PC-9 (cell line): ENCODE results near the gene RASL12. TPM values are rescaled to one million over a fixed set of nuclear protein-coding genes. Genes with fewer than 3 reads are reported as not detected.

Source experiments
- Bru-seq: library from RNA; stranded (reverse); fragments of 400-500 nt; gene quantifications from one replicate; lab custom pipeline; 2021; lab: Mats Ljungman, UMichigan
- BruChase-seq, 2 experiments: library from RNA; stranded (reverse); fragments of 400-500 nt; gene quantifications; one replicate each; lab custom pipeline; 2021; lab: Mats Ljungman, UMichigan
- BruUV-seq: library from RNA; stranded (reverse); fragments of 400-500 nt; replicated peaks from 2 replicates; lab custom pipeline; 2021; lab: Mats Ljungman, UMichigan
- CTCF ChIA-PET: fragments of 300-600 bp; sonication (Branson Sonifier 250); formaldehyde crosslinking; loops from one replicate; lab custom pipeline; 2022; ENCODE audit warnings: antibody characterized with exemption; lab: Charles Lee
- POLR2A ChIA-PET: fragments of 300-600 bp; sonication (Branson Sonifier 250); formaldehyde crosslinking; loops from one replicate; lab custom pipeline; 2022; ENCODE audit warnings: antibody characterized with exemption; ENCODE audit not compliant: unreplicated experiment; lab: Charles Lee
- DNase-seq, 2 experiments: peaks; one replicate each; pipeline versions ENCODE4 v3.0.0 to v3.0.0-alpha.2; 2015 to 2022; ENCODE audit warnings: mixed read lengths in 1 of 2
- H2AFZ ChIP-seq: fragments of 200-600 bp; sonication (generic); 2 replicates; pipeline ENCODE4 v1.8.1; 2017; ENCODE audit warnings: antibody characterized with exemption
- H3F3A ChIP-seq: fragments of 200-600 bp; sonication (generic); 2 replicates; pipeline ENCODE4 v1.8.1; 2017; ENCODE audit warnings: antibody characterized with exemption, mild to moderate bottlenecking, low read depth; ENCODE audit not compliant: insufficient read depth
- H3K27ac ChIP-seq: fragments of 200-600 bp; sonication (generic); 2 replicates; pipeline ENCODE4 v1.6.1; 2016; ENCODE audit warnings: mixed run types
- H3K27me3 ChIP-seq: fragments of 200-600 bp; sonication (generic); 2 replicates; pipeline ENCODE4 v1.6.1; 2016; ENCODE audit warnings: low read depth, mixed run types; ENCODE audit not compliant: insufficient read depth
- H3K36me3 ChIP-seq: fragments of 200-600 bp; sonication (generic); 2 replicates; pipeline ENCODE4 v1.6.1; 2016; ENCODE audit warnings: low read depth, mixed run types
- H3K4me1 ChIP-seq: fragments of 200-600 bp; sonication (generic); replicated peaks from 2 replicates; pipeline ENCODE4 v1.6.1; 2016; ENCODE audit warnings: mixed run types; ENCODE audit not compliant: insufficient read depth
- H3K4me2 ChIP-seq: fragments of 200-600 bp; sonication (generic); 2 replicates; pipeline ENCODE4 v1.6.1; 2017; ENCODE audit warnings: mixed run types
- H3K4me3 ChIP-seq: fragments of 200-600 bp; sonication (generic); 2 replicates; pipeline ENCODE4 v1.6.1; 2016; ENCODE audit warnings: mixed run types
- H3K79me2 ChIP-seq: fragments of 200-600 bp; sonication (generic); 2 replicates; pipeline ENCODE4 v1.6.1; 2017; ENCODE audit warnings: low read depth, mixed run types
- H3K9me2 ChIP-seq: fragments of 200-600 bp; sonication (generic); 2 replicates; pipeline ENCODE4 v1.8.1; 2017; ENCODE audit warnings: mild to moderate bottlenecking; ENCODE audit not compliant: insufficient read depth
- H3K9me3 ChIP-seq: fragments of 200-600 bp; sonication (generic); 2 replicates; pipeline ENCODE4 v1.8.1; 2016; ENCODE audit warnings: low read depth; ENCODE audit not compliant: insufficient read depth
- H4K20me1 ChIP-seq: fragments of 200-600 bp; sonication (generic); 2 replicates; pipeline ENCODE4 v1.8.1; 2017; ENCODE audit not compliant: insufficient read depth
- CTCF ChIP-seq: fragments of 200-600 bp; sonication (generic); conservative IDR thresholded peaks from 2 replicates; pipeline ENCODE4 v1.6.1; 2017; ENCODE audit warnings: mixed run types, antibody characterized with exemption, mild to moderate bottlenecking, moderate library complexity
- EZH2 ChIP-seq: fragments of 200-600 bp; sonication (generic); IDR thresholded peaks from 2 replicates; pipeline ENCODE4 v1.8.0; 2017; ENCODE audit warnings: antibody characterized with exemption, low read depth
- intact Hi-C: fragments of 100-400 bp; cut with micrococcal nuclease; formaldehyde crosslinking; loops from one replicate; pipeline ENCODE4 v1.10.0; 2022; ENCODE audit not compliant: unreplicated experiment
- long read RNA-seq: library from polyadenylated mRNA; stranded (forward); transcript quantifications from one replicate; pipeline ENCODE4 v2.0.0, GENCODE V29; 2022
- total RNA-seq: library from RNA; stranded (reverse); gene quantifications from 2 replicates; pipeline ENCODE4 v1.2.3, GENCODE V29; 2021

Gene RASL12
- total RNA-seq: not detected in 2 replicates
- percentile 6 among the genes with signal in this experiment for Bru-seq, nascent RNA
- percentile 7 among the genes with signal in this experiment for BruChase-seq, experiment 1, labeled RNA remaining after a 2-hour chase
- BruChase-seq, experiment 2, labeled RNA remaining after a 6-hour chase: percentile 8 among the genes with signal in this experiment
- long read RNA-seq: 0 reads

- Histone ChIP-seq H3K4me2 (no peak within 1 kb of the TSS), H3K27me3 (no peaks in the 10 kb centered on the region; the same call in 1 of the 2 replicates), H3K36me3 (no peaks in the 10 kb centered on the region), H3K79me2 (no peaks in the 10 kb centered on the region), H4K20me1 (no peaks in the 10 kb centered on the region), H3K27ac (no peak within 1 kb of the TSS), H3K4me3 (no peak within 1 kb of the TSS), H3F3A (no peaks in the 10 kb centered on the region), H3K4me1 (no peaks in the 10 kb centered on the region), H3K9me2 (no peaks in the 10 kb centered on the region), H3K9me3 (no peaks in the 10 kb centered on the region), H2AFZ (no peak within 1 kb of the TSS)
- CTCF ChIA-PET: interaction anchor here (0.6 kb wide), 1 partner anchor 12 kb away, joined by 3 read pairs; no protein-coding TSS in a partner anchor
- no peak for DNase-seq
- BruUV-seq: no TSS peak
- POLR2A ChIA-PET: interaction anchor here (0.6 kb wide), 1 partner anchor 20 kb away, joined by 7 read pairs; no protein-coding TSS in a partner anchor
- intact Hi-C loops: no loop called here
- TF ChIP-seq EZH2 (no peak), CTCF (no peak)
Observed at GRCh38 chr15:65067645-65068402, at the start of gene RASL12. Gene RASL12 (minus strand): TSS chr15:65067991. CDS start chr15:65067835, 156 bp downstream.

GRCh38 chr15:65115542-65115941 lies 47.8 kb upstream of the RASL12 start:
- no TSS peak for BruUV-seq
- Histone ChIP-seq H4K20me1 (no peaks in the 10 kb centered on the region), H3K36me3 (no peaks in the 10 kb centered on the region; the same call in 1 of the 2 replicates), H3K4me1 (no peaks in the 10 kb centered on the region), H3F3A (no peaks in the 10 kb centered on the region), H2AFZ (no peak overlapping the region), H3K27me3 (no peaks in the 10 kb centered on the region), H3K9me2 (no peaks in the 10 kb centered on the region), H3K79me2 (no peaks in the 10 kb centered on the region), H3K4me2 (no peak overlapping the region), H3K4me3 (no peak overlapping the region), H3K9me3 (no peaks in the 10 kb centered on the region), H3K27ac (no peak overlapping the region)
- ChIA-PET CTCF (no interaction called here), POLR2A (interaction anchor here (0.5 kb wide), 1 partner anchor 8 kb away, joined by 12 read pairs; no protein-coding TSS in a partner anchor)
- intact Hi-C loops: no loop called here
- TF ChIP-seq CTCF: no peak
- TF ChIP-seq EZH2: no peak
- no peak for DNase-seq

- H3K4me3 ChIP-seq: no peak within 1 kb of the TSS
- no peaks in the 10 kb centered on the region for H3K79me2 ChIP-seq
- no peaks in the 10 kb centered on the region for H3K9me2 ChIP-seq
- no peaks in the 10 kb centered on the region for H3K27me3 ChIP-seq
- no peaks in the 10 kb centered on the region for H3F3A ChIP-seq
- H2AFZ ChIP-seq: no peak within 1 kb of the TSS
- TF ChIP-seq EZH2 (no peak), CTCF (no peak)
- H3K9me3 ChIP-seq: no peaks in the 10 kb centered on the region
- H3K4me2 ChIP-seq: no peak within 1 kb of the TSS
- DNase-seq: no peak
- H3K27ac ChIP-seq: no peak within 1 kb of the TSS
- no peaks in the 10 kb centered on the region for H3K4me1 ChIP-seq
- ChIA-PET CTCF (no interaction called here), POLR2A (no interaction called here)
- H4K20me1 ChIP-seq: no peaks in the 10 kb centered on the region
- no TSS peak for BruUV-seq
- no peaks in the 10 kb centered on the region; the same call in 1 of the 2 replicates for H3K36me3 ChIP-seq
- intact Hi-C loops: no loop called here
Observed at GRCh38 chr15:65115086-65115485, 47.3 kb upstream of the RASL12 start, which contains the start of gene UBAP1L. Gene UBAP1L (minus strand): TSS chr15:65115200. CDS start chr15:65106215, 8,985 bp downstream.
